ENCODE measurements around the gene SPINK6.

SPINK6 gene

DNA sequence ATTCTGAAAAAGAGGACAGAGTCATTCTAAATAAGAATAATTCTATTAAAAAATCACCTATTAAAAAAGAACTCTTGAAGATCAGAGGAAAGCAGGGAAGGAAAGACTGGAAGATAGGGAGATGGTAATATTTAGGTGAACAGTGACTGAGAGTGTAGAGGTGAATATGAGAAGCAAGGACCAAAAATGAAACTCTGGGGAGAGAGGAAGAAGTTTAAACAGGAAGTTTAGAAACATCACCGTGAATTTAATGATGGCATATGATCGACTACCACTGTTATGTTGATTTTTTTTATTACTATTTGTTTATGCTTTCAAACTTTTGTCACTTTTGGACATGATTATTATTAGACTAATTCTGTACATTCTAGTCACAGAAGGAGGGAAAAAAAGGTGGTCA, 1.7 kb upstream of the SPINK6 start:
- no peak for DNase-seq (ENCODE audit: low read depth)

DNA sequence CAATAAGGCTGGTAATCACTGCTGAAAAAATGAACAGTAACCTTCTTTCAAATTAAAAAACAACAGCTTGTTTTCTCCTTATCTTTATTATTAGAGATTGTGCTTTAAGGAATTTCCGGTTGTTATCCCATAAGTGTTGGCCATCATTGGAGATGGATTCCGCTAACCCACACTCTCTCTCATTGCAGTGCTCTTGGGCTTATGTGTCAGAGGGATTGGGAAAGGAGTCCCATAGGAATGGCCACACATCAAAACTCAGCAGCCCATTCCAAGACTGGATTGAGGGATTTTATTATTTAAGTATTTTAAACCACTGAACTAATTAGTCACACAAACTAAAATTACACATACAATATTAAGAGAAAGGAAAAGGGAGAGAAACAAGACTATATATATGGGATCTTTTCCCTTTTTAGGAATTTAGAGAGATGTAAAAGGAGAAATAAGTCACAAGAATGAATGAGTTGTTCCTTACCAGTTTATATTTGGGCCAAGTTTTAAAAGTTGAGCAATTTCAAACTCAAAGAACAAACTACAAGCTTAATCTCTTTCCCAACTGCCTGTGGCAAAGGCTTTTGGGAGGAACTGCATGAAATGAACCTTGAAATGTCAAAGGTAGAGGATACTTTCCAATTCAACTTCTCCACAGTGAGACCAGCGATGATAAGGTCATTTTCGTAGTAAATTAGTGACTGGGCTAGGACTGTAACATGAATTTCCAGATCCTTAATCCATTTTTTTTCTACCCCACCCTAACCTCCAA, 2.4 kb downstream of the SPINK6 start:
- peak; percentile 28 for DNase-seq (ENCODE audit: low read depth)
- TF ChIP-seq, protein P1, sequence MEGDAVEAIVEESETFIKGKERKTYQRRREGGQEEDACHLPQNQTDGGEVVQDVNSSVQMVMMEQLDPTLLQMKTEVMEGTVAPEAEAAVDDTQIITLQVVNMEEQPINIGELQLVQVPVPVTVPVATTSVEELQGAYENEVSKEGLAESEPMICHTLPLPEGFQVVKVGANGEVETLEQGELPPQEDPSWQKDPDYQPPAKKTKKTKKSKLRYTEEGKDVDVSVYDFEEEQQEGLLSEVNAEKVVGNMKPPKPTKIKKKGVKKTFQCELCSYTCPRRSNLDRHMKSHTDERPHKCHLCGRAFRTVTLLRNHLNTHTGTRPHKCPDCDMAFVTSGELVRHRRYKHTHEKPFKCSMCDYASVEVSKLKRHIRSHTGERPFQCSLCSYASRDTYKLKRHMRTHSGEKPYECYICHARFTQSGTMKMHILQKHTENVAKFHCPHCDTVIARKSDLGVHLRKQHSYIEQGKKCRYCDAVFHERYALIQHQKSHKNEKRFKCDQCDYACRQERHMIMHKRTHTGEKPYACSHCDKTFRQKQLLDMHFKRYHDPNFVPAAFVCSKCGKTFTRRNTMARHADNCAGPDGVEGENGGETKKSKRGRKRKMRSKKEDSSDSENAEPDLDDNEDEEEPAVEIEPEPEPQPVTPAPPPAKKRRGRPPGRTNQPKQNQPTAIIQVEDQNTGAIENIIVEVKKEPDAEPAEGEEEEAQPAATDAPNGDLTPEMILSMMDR (IDR thresholded peaks at IDR 0.05; ENCODE audit: insufficient read depth, low read depth, low read length, missing control alignments), result no peak
- no peak overlapping the region for H3K4me3 ChIP-seq (ENCODE audit: low read length)

More for the DNA sequence above, 1.7 kb upstream of the SPINK6 start:
- no peak overlapping the region for H3K4me3 ChIP-seq (ENCODE audit: low read length)
- TF ChIP-seq, protein P1 (IDR thresholded peaks at IDR 0.05; ENCODE audit: insufficient read depth, low read depth, low read length, missing control alignments), result no peak

DNA sequence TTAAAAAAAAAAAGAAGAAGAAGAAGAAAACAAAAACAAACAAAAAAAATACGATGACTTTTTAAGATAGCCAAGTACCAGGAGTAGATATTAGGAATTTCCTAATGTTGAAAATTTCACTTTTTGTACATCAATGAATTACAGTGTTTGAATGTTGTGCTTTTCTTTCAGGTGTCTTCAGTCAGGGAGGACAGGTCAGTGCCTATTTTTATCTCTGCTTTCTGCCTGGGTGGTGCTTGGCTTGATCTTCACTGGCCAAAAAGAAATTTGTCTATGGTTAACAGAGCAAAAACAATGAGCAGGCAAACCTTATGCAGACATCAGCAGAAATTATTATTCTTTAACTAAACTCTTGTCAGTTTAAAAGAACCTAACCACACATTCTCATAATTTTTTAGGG, 3.0 kb downstream of the SPINK6 start:
- no peak for DNase-seq (ENCODE audit: low read depth)
- no peak overlapping the region for H3K4me3 ChIP-seq (ENCODE audit: low read length)
- TF ChIP-seq, protein P1 (IDR thresholded peaks at IDR 0.05; ENCODE audit: insufficient read depth, low read depth, low read length, missing control alignments), result no peak

DNA sequence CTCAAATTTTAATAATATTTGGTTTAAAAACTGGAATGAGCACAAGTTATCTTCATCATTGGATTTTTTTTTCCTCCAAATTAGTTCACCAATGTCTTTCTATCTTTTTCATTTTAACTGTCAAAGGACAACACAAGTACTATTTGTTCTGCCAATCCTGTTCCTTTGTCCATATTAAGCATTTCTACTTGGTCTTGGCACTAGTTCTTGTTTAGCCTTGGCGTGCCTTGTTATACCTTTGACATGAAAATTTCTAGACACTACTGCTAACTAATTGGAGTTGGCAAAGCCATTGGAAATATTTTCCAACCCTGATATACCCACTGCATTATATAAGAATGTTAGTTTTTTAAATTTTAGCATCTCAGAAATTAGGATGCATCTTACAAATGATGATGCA, 3.8 kb downstream of the SPINK6 start:
- TF ChIP-seq, protein P1 (IDR thresholded peaks at IDR 0.05; ENCODE audit: insufficient read depth, low read depth, low read length, missing control alignments), result no peak
- no peak overlapping the region for H3K4me3 ChIP-seq (ENCODE audit: low read length)
- no peak for DNase-seq (ENCODE audit: low read depth)

DNA sequence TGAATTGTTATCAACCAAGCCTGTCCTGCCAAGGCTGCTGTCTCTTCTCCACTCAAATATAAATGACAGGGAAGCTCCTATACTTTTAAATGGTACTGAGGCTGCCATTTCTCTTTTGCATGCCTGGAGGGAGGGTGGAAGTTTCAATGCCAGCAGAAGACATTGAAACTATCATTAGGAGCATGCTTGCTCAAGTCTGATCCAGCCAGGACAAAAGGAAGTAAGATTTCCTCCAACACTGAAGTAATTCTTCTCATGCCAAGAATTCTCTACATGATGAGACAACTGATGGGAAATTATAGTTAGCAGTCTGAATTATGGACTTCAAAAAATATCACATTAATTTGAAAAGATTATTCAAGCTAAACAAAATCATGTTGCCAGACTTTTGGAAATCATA, 5.4 kb downstream of the SPINK6 start:
- TF ChIP-seq, protein P1 (IDR thresholded peaks at IDR 0.05; ENCODE audit: insufficient read depth, low read depth, low read length, missing control alignments), result no peak
- peak; percentile 67 for DNase-seq (ENCODE audit: low read depth)
- no peak overlapping the region for H3K4me3 ChIP-seq (ENCODE audit: low read length)

DNA sequence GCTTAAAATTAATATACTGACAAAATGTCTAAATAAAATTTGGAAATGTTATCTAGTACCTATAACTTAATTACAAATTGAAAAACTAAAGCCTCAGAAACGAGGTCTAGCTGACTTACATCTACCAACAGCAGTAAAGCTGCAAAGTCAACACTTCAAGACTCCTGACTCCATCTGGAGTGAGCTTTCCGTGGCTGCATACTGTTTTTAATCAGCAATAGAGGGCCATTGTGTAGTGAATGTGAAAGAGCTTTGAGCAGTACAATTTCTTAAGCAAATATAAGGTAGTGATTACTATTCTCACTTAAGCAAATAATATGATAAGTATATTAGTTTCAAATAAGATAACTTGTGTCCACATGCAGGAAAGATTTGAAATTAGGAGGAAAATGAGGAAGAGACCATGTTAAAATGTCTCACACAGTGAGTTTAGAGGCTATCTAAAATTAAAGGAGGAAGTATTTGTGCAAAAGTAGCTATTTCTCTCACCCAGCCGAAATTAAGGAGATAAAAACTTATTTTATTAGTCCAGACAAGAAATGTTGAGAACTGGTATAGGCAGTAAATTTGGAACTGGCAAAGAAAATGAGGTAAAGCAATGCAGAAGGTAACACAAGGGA, 6.4 kb downstream of the SPINK6 start:
- TF ChIP-seq, protein P1 (IDR thresholded peaks at IDR 0.05; ENCODE audit: insufficient read depth, low read depth, low read length, missing control alignments), result no peak
- DNase-seq (ENCODE audit: low read depth), result no peak
- no peak overlapping the region for H3K4me3 ChIP-seq (ENCODE audit: low read length)

All from epithelial cell of esophagus (primary cell).